GM18858 (cell line): ENCODE measurements around the gene NTRK3.

Experiments used
- ATAC-seq: cut with Tn5 transposase; IDR thresholded peaks from one replicate; pipeline ENCODE4 v1.9.1; 2021; ENCODE audit not compliant: unreplicated experiment

NTRK3 gene

DNA sequence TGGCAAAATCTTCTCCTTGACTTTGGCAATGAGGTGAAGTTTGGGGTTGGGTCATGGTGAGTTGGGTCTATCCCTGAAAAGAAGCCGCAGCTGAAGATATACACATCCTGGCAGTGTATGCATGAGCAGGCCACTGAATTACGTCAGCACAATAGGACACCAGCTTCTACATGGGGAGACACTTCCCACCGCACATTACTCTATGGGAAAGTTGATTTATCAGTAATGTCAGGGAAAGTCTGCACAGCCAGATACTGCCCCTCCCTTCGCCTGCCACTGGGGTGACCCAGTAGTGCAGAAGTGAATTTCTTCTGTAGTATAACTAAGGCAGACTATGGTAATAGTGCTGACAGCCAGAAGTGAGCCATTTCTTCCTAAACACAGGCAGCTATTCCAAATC lies 245.0 kb downstream of the NTRK3 start:
- no peak for ATAC-seq

DNA sequence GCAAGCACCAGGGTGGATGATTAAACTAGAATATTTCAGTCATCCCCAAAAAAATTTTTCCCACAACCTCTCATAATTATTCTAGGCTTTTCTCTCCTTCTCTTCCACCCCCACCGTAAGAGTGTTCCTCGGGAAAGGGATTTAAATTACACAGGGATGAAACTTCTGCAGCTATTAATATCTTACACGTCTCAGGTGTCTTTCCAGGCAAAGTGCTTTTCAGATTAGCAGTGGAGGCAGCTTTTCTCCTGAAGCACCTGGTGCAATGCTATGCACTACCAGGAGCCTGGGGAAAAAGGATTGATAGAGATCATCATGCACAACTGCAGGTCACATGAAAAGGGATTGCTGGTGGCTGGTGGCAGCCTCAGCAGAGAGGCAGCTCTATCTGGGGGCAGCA lies 250.4 kb downstream of the NTRK3 start:
- no peak for ATAC-seq

- ATAC-seq, result no peak
Observed at GRCh38 chr15:88004399-88004798, 252.1 kb downstream of the NTRK3 start.

DNA sequence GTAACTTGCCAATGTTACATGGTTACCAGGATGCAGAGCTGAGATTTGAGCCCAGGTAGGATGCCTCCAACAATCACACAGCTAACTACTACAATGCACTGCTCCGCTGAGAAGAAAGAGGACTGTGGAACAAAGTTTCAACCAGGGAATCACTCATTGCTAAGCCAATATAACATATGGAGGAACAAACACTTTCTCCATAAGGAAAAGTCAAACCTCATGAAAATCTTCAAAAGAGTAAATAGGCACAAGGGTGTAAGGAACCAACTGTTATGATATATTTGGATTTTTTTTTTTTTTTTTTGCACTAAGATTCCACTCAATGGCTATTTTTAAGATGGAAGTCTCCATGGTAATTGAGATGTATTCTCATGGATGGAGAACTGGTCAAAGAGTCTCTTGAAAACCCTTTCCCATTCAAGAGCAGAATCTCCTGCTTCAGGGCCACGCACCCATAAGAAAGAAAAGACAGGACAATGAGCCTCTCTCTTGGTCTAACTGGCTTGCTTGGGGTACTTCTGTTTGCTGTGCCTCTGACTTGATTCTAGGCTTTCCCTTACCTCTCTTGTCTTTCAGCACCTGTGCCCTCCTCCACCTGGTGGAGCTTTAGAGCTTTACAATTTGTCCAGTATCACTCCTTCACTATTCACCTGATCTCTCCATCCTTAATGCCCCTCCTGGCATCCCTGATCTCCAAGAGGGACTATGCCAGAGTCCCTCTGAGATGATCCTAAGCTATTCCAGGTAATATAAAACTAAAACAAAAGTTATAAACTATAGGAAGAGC lies 252.8 kb downstream of the NTRK3 start:
- ATAC-seq, result no peak

DNA sequence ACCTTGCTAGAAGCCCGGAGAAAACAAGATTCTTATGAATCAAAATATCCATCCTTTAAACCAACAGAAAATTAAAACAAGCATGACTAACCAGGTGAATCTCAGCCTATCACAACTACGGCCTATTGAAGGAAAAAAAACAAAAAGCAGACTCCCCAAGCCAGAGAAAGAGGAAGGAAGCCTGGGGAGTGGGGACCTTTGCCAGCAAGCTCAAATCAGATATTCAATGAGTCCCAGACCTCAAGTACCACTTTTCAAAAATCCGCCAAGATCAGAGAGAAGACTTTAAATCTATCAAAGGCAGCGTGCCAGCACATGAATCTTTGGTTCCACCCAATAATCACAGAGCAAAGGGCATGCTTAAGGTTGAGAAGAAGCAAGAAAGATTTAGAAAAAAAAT lies 253.8 kb downstream of the NTRK3 start:
- no peak for ATAC-seq

- ATAC-seq, result no peak
Observed at GRCh38 chr15:87998630-87999029, 257.9 kb downstream of the NTRK3 start.

DNA sequence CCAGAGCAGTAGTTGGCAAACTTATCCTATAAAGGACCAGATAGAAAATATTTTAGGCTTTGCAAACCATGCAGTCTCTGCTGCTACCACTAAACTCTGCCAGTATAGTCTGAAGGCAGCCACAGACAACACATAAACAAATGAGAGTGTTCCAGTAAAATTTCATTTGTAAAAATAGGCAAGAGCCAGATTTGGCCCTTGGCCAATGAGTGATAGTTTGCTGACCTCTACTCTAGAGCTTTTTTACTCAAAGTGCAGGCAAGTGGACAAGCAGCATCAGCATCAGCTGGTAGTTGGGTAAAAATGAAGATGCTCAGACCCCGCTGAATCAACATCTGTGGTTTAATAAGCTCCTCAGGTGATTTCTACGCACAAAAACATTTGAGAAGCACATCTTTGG lies 269.8 kb downstream of the NTRK3 start:
- no peak for ATAC-seq

GRCh38 chr15:87985451-87985850 lies 271.1 kb downstream of the NTRK3 start:
- ATAC-seq, result no peak

DNA sequence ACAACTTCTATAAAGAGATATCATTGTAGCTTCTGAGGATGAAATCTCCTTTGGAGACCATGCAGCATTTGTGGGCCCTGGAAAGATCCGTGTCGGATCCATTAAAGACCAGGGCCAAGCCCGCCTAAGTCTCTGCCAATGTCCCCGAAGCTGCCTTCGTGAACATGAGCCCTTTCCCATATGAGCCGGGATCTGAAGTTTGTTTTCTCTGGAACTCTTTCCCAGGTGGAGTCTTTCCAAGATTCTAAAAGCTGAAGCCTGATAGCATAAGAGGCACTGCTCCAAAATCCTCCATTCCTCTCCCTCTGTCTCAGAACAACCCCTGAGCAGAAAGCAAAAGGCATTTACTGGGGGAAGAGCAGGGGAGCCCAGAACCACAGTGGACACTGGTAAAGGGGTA lies 274.6 kb downstream of the NTRK3 start:
- no peak for ATAC-seq

DNA sequence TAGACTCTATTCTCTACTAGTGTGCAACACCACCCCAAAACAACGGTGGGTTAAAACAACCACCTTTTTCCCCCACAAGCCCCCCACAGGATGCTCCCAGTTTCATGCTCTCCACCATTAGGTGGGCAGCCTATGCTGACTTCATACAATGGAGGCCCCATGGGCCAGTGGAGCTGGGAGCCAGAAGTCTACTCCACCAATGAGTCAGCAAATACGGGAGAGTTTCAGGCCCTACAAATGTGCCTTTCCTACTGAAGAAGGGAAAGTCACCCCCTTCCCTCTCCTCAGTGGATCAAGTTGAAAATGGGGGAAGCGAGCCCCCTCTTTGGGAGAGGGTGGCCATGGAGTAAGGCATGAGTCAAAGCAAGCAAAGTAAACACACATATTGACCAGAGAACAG lies 278.6 kb downstream of the NTRK3 start:
- no peak for ATAC-seq

- no peak for ATAC-seq
Observed at GRCh38 chr15:87976552-87976951, 280.0 kb downstream of the NTRK3 start.

DNA sequence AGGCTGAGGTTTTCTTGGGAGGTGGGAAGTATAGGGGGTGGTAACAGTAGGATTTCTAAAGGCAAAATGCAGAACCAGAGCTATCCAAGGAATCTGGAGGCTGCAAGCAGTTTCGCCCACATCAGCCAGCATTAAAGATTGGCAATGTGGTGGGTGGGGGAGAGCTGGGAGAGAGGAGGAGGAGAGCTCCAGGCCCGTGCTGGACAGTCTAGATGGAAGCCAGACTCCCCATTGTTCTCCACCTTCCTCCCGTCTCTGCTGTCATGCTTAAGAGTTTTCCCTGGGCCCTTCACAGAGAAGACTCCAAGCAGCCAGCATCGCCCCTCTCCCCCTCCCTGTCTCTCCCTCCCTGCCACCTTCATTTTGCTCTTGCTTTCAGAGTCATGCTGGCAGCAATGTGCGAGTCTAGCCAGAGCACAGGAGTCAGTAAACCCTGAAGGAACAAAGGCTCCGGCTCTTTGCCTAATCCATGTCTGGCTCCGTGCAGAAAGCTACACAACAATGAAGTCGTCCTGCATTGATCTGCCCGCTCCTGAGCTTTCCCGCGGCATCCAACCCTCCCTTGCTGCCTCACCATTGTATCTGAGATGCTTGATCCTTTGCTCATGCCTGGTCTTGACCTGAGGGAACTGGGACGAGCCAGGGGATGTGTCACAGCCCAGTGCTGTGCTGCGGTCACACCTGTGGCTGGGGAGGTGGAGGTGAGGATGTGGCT lies 282.9 kb downstream of the NTRK3 start:
- ATAC-seq, result no peak

DNA sequence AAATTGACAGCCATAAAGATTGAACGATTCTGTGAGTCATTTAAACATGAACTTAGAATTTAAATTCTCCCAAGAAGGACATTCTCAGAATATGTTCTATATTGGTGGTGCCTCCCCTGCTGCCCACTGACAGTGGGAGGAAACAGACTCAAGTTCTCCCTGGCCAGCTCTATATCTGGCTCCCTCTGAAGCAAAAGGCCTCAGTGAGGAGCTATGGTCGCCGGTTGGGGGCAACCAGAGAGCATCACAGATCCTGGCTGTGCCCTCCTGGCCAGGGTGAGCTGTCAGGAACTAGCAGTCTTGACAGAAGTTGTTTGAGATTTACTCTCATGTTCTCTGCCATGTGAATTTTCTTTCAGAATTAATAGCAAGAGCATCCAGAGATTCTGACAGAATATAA lies 285.5 kb downstream of the NTRK3 start:
- ATAC-seq, result no peak

DNA sequence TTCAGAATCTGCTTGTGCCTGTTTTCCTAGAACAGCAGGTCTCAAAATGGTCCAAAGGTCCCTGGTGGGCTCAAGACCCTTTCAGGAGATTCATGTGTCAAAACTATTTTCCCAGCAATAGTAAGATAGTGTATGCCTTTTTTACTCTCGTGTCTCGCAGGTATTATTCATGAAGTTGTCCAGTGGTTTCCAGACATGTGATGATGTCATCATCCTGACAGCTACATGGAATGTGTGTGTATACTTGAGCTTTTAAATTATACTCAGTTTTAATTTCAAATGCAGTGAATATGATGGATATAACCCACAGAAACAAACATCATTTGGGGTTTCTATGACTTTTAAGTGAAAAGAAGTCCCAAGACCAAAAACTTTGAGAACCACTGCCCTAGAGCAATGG lies 288.6 kb downstream of the NTRK3 start:
- ATAC-seq, result no peak

GRCh38 chr15:87965304-87965703 lies 291.2 kb downstream of the NTRK3 start:
- no peak for ATAC-seq

GRCh38 chr15:87962428-87962827 lies 294.1 kb downstream of the NTRK3 start:
- ATAC-seq, result no peak

GRCh38 chr15:87961851-87962420 lies 294.6 kb downstream of the NTRK3 start:
- no peak for ATAC-seq

GRCh38 chr15:87959662-87960061 lies 296.9 kb downstream of the NTRK3 start:
- ATAC-seq, result no peak

DNA sequence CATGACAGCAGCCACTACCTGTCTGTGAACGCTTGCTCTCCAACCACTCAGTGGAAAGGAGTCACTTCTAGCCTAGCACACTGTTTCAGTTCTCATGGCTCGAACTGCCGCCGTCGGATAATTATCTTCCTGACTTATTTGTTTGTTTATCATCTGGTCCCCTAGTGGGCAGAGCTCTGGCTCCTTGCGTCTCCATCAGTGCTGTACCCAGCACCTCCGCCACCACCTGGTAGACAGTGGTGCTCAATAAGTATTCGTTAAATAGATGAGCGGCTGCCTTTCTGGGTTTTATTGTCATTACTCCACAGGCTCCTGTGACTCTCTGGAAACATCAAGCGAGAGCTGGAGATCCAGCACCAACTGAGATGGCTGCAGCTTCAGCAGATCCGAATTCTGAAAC lies 297.5 kb downstream of the NTRK3 start:
- ATAC-seq, result no peak

- ATAC-seq, result no peak
Observed at GRCh38 chr15:87955284-87955909, 301.1 kb downstream of the NTRK3 start.

DNA sequence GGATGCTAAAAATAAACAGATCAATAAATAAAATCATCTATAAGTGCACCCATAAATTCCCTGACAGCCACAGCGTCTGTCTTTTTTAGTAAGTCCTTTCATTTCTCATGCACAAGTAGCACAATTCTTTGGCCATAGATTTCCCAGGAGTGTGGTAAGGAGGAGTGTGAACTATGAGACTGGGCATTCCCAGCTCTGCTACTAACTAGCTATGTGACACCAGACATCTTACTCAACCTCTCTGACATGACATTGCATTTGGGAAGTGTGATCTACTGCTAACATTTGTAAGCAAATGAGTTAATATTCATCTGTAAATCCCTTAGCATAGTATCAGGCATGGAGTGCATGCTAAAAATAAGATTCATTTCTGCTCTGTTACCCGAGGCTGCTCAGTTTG lies 301.7 kb downstream of the NTRK3 start:
- ATAC-seq, result no peak

DNA sequence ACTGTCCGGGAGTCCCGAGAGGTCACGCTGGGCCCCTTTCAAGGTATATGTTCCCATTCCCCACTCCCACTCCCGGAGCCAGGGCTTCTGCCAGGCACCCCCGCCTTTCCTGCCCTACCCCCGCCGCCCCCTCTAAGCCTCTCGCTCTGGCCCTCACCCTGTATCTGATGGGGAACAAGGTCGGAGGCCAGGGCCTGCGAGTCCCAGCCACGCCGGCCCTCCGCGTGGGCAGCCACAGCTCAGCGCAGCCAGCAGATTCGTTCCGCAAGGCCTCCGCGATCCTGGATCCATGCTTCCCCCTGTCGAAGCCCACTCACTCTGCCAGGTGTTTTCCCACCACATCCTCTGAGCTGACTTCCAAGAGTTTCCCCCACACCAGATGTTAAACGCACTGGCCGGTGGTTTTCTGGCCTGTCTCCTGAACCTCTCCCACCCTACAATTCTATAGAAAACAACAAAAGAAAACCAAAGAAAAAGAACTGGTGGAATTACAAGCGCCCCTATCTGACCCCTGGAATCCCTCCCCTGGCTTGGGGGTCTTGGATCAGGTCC lies 303.7 kb downstream of the NTRK3 start:
- no peak for ATAC-seq
